ENCODE results near the gene LTF.
"Not testable (repeated sequence)": the region's sequence is repeated elsewhere in the genome, so short reads cannot be mapped to it uniquely, and the experiment has no call there.

Gene LTF

GRCh38 chr3:46435081-46435726, 29.5 kb downstream of the LTF start:
- DNase-seq: no peak

- DNase-seq: no peak
Observed at GRCh38 chr3:46433841-46434240, 30.9 kb downstream of the LTF start.

DNA sequence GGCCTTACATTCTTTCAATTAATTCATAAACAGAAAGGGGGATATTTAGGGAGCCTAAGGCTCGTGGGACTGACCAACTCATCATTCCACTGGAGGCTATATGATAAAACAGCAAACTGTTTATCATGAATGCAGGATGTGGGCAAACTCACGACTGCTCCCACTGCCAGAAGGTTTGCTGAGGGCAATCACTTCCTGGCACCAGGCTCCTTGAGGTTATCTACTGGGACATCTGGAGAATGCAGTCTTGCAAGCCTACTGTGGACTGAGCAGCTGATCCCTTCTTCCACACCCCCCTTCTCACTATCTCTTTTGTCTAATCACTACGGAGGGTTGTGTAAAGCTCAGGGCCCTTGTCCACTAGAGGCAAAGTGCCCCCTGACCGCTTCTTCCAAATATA, 31.6 kb downstream of the LTF start:
- peak in 1 of 2 donors; percentile 78 for DNase-seq

DNA sequence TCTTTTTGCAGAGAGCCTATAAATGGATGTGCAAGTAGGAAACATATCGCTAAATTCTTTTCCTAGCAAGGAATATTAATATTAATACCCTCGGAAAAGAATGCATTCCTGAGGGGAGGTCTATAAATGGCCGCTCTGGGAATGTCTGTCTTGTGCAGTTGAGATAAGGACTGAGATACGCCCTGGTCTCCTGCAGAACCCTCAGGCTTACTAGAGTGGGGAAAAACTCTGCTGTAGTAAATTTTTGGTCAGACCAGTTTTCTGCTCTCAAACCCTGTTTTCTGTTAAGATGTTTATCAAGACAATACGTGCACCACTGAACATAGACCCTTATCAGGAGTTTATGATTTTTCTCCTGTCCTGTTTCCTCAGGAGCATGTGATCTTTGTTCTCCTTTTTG, 32.8 kb downstream of the LTF start:
- not testable (repeated sequence) for DNase-seq

- not testable (repeated sequence) for DNase-seq
Observed at GRCh38 chr3:46430879-46431278, 33.8 kb downstream of the LTF start.

DNA sequence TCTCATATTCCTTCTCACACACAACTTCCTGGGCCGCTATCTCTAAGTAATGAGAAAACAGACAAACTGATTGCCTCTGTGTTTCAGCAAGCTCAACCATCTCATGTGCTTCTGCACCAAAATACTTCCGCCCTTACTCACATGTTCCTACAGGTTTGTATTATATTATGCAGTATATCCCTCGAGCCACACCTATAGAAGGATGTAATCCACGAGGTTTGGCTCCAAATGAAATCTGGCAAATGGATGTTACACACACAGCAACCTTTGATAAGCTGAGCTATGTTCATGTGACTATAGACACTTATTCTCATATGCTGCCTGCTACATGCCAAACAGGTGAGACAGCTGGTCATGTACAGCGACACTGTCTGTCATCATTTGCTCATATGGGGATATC, 35.0 kb downstream of the LTF start:
- no peak for DNase-seq

DNA sequence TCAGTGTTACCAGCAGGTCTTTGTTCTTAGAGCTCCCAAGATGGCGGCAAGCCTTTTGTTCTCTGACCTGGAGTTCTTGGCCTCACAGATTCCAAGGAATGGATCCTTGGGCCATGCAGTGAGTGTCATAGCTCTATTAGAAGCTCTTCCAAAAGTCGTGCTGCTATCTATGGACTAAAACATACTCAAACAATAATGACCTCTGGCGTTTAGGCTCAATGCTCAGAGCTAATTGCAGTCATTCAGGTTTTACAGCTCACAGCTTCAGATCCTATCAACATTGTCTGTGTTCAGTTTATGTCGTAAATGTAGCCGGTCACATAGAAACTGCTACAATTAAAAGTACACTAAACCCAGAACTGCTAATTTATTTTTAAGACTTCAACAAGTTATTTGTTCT, 35.5 kb downstream of the LTF start:
- DNase-seq: no peak

DNA sequence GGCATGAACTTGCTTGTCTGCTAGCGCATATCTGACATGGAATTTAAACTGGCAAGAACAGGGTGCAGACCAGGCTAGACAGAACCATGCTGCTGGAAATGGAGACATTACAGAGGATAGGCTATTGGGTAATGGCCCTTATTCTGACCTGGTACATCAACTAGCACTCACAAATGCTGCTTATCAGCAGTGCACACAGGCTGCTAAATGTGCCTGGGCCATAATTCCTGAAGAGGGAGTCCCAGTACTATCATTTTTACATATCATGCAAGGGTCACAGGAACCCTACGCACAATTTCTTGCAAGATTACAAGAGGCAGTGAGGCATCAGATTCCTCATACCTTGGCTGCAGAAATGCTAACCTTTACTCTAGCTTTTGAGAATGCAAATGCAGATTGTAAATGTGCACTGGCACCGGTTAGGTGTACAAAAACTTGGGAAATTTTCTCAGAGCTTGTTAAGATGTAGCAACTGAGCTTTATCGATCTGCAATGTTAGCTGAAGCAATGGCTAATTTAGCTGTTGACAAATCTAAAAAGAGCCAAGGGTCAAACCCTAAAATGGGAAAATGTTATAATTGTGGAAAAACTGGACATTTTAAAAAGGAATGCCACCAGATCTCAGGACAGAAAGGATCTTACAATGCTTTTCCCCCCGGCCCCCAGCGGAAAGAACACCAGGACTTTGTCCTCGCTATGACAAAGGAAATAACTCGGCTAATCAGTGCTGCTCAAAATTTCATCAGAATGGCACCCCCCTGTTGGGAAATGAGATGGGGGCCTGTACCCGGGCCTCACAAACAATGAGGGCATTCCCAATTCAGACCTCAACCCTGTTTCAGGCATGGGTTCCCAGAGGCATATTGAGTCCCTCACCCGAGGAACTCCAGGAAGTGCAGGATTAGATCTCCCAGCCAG, 36.5 kb downstream of the LTF start:
- no peak for DNase-seq

- DNase-seq: not testable (repeated sequence)
Observed at GRCh38 chr3:46427404-46427803, 37.3 kb downstream of the LTF start.

DNA sequence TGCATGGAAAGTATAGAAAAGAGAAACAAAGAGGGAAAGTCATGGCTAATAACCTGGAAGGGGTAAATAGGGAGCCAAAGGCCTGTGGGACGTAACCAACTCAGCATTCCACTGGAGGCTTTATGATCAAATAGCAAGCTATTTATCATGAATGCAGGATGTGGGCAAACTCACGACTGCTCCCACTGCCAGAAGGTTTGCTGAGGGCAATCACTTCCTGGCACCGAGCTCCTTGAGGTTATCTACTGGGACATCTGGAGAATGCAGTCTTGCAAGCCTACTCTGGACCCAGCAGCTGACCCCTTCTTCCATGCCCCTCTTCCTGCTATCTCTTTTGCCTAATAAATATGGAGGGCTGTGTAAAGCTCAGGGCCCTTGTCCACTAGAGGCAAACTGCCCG, 38.2 kb downstream of the LTF start:
- peak in 1 of 2 donors; percentile 62 for DNase-seq

- no peak for DNase-seq
Observed at GRCh38 chr3:46423588-46423987, 41.1 kb downstream of the LTF start.

- DNase-seq: no peak
Observed at GRCh38 chr3:46422617-46423016, 42.1 kb downstream of the LTF start.

- no peak for DNase-seq
Observed at GRCh38 chr3:46420931-46421330, 43.8 kb downstream of the LTF start.

- DNase-seq: no peak
Observed at GRCh38 chr3:46419816-46420215, 44.9 kb downstream of the LTF start.

GRCh38 chr3:46417841-46418611, 46.7 kb downstream of the LTF start:
- no peak for DNase-seq

GRCh38 chr3:46416811-46417510, 47.7 kb downstream of the LTF start:
- DNase-seq: no peak

DNA sequence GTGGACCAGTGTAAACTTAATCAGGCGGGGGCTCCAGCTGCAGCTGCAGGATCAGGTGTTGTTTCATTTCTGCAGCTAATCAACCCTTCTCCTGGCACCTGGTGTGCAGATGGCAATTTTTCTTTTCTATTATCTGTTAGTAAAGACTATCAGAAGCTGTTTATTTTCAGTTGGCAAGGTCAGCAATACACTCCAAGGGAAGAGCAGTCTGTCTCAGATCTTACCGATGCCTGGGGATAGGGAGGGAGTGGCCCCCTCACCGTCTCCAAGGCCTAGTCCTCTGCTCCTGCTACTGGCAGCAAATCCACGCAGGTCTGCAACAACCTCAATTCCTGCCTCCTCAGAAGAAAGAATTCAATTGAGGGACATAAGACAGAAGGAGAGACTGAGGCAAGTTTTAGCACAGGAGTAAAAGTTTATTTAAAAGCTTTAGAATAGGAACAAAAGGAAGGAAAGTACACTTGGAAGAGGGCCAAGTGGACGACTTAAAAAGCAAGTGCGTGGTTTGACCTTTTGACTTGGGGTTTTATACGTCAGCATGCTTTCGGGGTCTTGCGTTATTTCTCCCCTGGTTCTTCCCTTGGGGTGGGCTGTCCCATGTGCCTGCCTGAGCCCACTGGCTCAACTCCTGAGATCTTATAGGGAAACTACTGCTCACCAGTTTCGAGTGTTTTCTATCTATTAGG, 48.4 kb downstream of the LTF start:
- DNase-seq: no peak

DNA sequence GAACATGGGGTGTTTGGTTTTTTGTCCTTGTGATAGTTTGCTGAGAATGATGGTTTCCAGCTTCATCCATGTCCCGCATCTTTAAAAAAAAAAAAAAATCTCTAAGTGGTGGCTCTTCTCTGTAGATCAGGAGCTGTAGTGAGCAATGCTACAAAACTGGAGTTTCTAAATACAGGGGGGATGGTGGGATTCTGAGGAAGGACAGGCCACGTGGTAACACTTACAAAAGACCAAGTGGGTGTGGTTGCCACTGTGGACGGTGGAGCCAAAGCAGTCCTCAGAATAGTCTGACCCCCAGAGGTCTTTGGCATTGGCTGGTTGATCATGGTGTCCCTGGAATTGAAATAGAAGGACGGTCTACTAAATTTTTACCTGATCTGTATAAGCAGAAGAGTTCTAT, 50.0 kb downstream of the LTF start:
- no peak for DNase-seq

DNA sequence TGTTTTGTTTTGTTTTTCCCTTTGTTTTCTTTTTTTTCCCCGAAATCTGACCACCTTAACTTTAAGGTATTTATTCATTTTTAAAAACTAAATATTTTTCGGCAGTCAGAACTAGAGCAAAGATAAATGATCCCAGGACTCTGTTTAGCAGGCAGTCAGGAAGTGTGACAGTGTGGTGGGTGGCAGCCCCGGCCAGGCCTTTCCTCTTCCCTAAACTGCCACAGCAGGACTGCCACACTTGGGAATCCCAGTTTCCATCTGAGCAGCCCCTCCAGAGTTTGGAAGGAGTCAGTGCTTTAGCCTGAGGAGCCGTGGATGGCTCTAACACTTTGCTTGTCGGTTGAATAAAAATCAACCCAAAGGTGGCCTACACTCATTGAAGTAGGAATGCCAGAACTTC, 50.8 kb downstream of the LTF start:
- no peak for DNase-seq

DNA sequence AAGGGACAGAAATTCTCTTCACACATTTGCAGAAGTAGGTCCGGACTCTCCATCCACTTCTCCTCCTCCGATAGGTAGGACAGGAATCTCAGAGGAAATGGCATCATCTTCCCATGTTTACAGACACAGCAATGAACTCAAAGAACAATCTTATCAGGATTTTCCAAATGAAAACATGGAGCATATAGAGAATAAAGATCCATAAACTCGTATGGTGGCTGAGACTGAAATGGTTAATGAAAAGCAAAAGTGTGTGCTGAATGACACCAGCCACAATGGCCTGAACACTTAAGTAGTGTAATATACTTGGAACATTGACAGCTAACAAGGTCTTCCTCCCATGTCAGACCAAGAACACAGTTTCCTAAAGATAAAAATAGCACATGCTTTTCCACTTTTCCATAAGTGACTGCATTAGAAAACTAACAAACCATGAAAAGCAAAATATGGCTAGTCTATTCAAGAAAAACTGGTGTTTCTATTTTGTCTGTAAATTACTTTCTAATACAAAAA, 51.9 kb downstream of the LTF start:
- DNase-seq: no peak

GRCh38 chr3:46411271-46411670, 53.4 kb downstream of the LTF start:
- DNase-seq: no peak

- DNase-seq: no peak
Observed at GRCh38 chr3:46410669-46411068, 54.0 kb downstream of the LTF start.

Data from bone marrow (tissue), 2 donors.